ENCODE data around the gene H2BK1.

GRCh38 chr7:151201344-151201743 lies 8.9 kb downstream of the H2BK1 start:
- TF ChIP-seq ARNT (IDR thresholded peaks at IDR 0.05): no peak
- no peak for TF ChIP-seq HDGF (IDR thresholded peaks at IDR 0.05; ENCODE audit: borderline replicate concordance)
- TF ChIP-seq FOXA1 (IDR thresholded peaks at IDR 0.05): no peak
- no peak for TF ChIP-seq SUZ12 (IDR thresholded peaks at IDR 0.05)
- TF ChIP-seq FOXK2 (IDR thresholded peaks at IDR 0.05): no peak
- TF ChIP-seq ELF4 (IDR thresholded peaks at IDR 0.05): no peak
- TF ChIP-seq PKNOX1 (IDR thresholded peaks at IDR 0.05): no peak
- no peak for TF ChIP-seq NFRKB (IDR thresholded peaks at IDR 0.05)
- TF ChIP-seq SP1 (IDR thresholded peaks at IDR 0.05): no peak
- TF ChIP-seq FOXM1 (IDR thresholded peaks at IDR 0.05; ENCODE audit: borderline replicate concordance): no peak
- TF ChIP-seq TARDBP (IDR thresholded peaks at IDR 0.05): no peak
- TF ChIP-seq L3MBTL2 (conservative IDR thresholded peaks at IDR 0.05): no peak
- no peak for TF ChIP-seq CTBP1 (IDR thresholded peaks at IDR 0.05; ENCODE audit: borderline replicate concordance)

Measured in HEK293T (cell line).